Measurements from ENCODE around the gene ARHGAP20. TPM values are rescaled to one million over a fixed set of nuclear protein-coding genes. Genes with fewer than 3 reads are reported as not detected.

ARHGAP20 gene
- total RNA-seq, 1 experiment from 2014 or later = not detected

DNA sequence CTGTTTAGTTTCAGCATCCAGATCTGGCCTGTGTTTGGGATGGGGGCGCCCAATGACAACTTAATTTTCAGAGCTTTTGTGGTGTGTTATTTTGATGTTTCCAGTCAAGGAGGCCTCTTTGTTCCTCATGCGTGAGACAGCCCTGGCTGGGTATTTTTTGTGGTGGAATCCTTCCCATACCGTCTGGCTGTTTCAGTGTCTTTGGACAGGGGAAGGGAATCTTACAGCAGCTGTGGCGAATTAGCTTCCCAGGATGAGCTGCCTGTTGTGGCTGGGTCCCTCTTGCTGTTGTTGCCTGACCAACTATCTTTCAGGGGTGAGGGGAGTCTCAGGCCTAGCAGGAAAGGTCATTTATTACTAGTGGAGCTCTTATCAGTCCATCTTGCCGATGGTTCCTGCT, 138.8 kb downstream of the ARHGAP20 start:
- intact Hi-C loops (cut with micrococcal nuclease) = no loop called here
- H3K9me3 ChIP-seq (ENCODE audit: low read length) = no peaks in the 10 kb centered on the region
- CTCF ChIA-PET = no interaction called here
- no peaks in the 10 kb centered on the region for H4K20me1 ChIP-seq (ENCODE audit: low read length)
- peaks cover 87% of the 10 kb centered on the region for H3K27me3 ChIP-seq (ENCODE audit: low read length)
- H2AFZ ChIP-seq (ENCODE audit: low read length) = no peak overlapping the region
- DNase-seq = no peak
- H3K36me3 ChIP-seq (ENCODE audit: low read depth, low read length) = no peaks in the 10 kb centered on the region
- H3F3A ChIP-seq (ENCODE audit: low read length, unreplicated experiment) = no peaks in the 10 kb centered on the region
- POLR2A ChIA-PET (ENCODE audit: unreplicated experiment) = no interaction called here
- no peak for ATAC-seq
- H3K9me2 ChIP-seq (replicated peaks; ENCODE audit: low read length) = no peaks in the 10 kb centered on the region
- TF ChIP-seq EZH2phosphoT487 (IDR thresholded peaks at IDR 0.05; ENCODE audit: borderline replicate concordance, low read length) = no peak
- TF ChIP-seq, protein P1, sequence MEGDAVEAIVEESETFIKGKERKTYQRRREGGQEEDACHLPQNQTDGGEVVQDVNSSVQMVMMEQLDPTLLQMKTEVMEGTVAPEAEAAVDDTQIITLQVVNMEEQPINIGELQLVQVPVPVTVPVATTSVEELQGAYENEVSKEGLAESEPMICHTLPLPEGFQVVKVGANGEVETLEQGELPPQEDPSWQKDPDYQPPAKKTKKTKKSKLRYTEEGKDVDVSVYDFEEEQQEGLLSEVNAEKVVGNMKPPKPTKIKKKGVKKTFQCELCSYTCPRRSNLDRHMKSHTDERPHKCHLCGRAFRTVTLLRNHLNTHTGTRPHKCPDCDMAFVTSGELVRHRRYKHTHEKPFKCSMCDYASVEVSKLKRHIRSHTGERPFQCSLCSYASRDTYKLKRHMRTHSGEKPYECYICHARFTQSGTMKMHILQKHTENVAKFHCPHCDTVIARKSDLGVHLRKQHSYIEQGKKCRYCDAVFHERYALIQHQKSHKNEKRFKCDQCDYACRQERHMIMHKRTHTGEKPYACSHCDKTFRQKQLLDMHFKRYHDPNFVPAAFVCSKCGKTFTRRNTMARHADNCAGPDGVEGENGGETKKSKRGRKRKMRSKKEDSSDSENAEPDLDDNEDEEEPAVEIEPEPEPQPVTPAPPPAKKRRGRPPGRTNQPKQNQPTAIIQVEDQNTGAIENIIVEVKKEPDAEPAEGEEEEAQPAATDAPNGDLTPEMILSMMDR (conservative IDR thresholded peaks at IDR 0.05; ENCODE audit: low read depth, low read length) = no peak
- TF ChIP-seq EZH2 (IDR thresholded peaks at IDR 0.05; ENCODE audit: low read length, unreplicated experiment) = no peak
- H3K9ac ChIP-seq (ENCODE audit: low read length) = no peak overlapping the region
- no peak overlapping the region for H3K27ac ChIP-seq (ENCODE audit: low read length)
- no peak overlapping the region for H3K4me3 ChIP-seq (ENCODE audit: low read length)
- BruUV-seq (replicated peaks) = no TSS peak
- H3K79me2 ChIP-seq (ENCODE audit: low read length) = no peaks in the 10 kb centered on the region
- H3K4me2 ChIP-seq (ENCODE audit: low read length) = no peak overlapping the region
- H3K4me1 ChIP-seq (ENCODE audit: insufficient read depth, low read length) = no peaks in the 10 kb centered on the region

DNA sequence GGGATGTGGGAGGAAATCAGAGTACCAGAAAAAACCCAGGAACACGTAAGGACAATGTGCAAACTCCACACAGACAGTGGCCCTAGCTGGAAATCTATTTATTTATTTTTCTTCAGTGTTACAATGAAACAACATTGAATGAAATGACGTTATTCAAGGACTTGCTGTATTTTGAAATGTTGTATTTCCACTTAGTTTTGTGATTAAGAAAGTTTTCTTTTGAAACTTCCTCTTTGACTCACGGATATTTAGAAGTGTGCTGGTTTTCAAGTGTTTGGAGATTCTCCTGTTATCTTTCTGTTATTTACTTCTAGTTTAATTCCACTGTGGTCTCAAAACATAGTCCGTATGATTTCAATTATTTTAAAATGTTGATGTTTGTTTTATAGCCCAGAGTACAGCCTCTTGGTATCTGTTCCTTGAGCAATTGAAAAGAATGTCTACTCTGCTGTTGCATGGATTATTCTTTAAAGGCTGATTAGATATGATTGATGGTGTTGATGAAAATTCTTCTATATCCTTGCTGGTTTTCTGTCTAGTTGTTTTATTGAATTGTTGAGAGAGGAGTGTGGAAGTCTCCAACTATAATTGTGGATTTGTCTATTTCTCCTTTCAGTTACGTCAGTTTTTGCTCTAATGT, 141.0 kb downstream of the ARHGAP20 start:
- no peaks in the 10 kb centered on the region for H3K36me3 ChIP-seq (ENCODE audit: low read depth, low read length)
- no peak overlapping the region for H3K4me2 ChIP-seq (ENCODE audit: low read length)
- peaks cover 74% of the 10 kb centered on the region for H3K27me3 ChIP-seq (ENCODE audit: low read length)
- no peaks in the 10 kb centered on the region for H3K4me1 ChIP-seq (ENCODE audit: insufficient read depth, low read length)
- CTCF ChIA-PET = no interaction called here
- no peaks in the 10 kb centered on the region for H3K9me2 ChIP-seq (replicated peaks; ENCODE audit: low read length)
- DNase-seq = no peak
- TF ChIP-seq EZH2 (IDR thresholded peaks at IDR 0.05; ENCODE audit: low read length, unreplicated experiment) (no peak), EZH2phosphoT487 (IDR thresholded peaks at IDR 0.05; ENCODE audit: borderline replicate concordance, low read length) (no peak)
- TF ChIP-seq, protein P1 (conservative IDR thresholded peaks at IDR 0.05; ENCODE audit: low read depth, low read length) = no peak
- no peak overlapping the region for H2AFZ ChIP-seq (ENCODE audit: low read length)
- H4K20me1 ChIP-seq (ENCODE audit: low read length) = no peaks in the 10 kb centered on the region
- H3K4me3 ChIP-seq (ENCODE audit: low read length) = no peak overlapping the region
- H3K9me3 ChIP-seq (ENCODE audit: low read length) = no peaks in the 10 kb centered on the region
- H3K79me2 ChIP-seq (ENCODE audit: low read length) = no peaks in the 10 kb centered on the region
- POLR2A ChIA-PET (ENCODE audit: unreplicated experiment) = no interaction called here
- H3K27ac ChIP-seq (ENCODE audit: low read length) = no peak overlapping the region
- BruUV-seq (replicated peaks) = no TSS peak
- ATAC-seq = no peak
- no peak overlapping the region for H3K9ac ChIP-seq (ENCODE audit: low read length)
- no peaks in the 10 kb centered on the region for H3F3A ChIP-seq (ENCODE audit: low read length, unreplicated experiment)
- intact Hi-C loops (cut with micrococcal nuclease) = no loop called here

DNA sequence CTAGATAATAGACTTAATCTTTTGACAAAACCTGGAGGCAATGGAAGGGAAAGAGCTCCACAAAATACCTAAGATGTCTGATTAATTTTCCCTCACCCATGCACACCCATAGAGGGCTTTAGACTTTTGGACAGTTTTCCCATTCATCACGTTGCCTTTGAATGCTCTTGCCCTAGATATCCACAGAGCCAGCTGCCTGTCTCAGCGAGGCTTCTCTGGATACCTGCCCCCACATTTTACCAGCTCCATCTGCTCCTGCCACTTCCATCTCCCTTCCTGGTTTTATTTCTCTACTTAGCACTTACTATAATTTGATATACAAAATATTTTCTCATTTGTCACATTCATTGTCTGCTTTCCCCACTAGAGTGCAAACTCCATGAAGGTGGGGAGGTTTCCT, 145.7 kb downstream of the ARHGAP20 start:
- H3K27me3 ChIP-seq (ENCODE audit: low read length) = peaks cover 60% of the 10 kb centered on the region
- H3K79me2 ChIP-seq (ENCODE audit: low read length) = no peaks in the 10 kb centered on the region
- no peaks in the 10 kb centered on the region for H3F3A ChIP-seq (ENCODE audit: low read length, unreplicated experiment)
- H3K4me1 ChIP-seq (ENCODE audit: insufficient read depth, low read length) = no peaks in the 10 kb centered on the region
- no peaks in the 10 kb centered on the region for H3K36me3 ChIP-seq (ENCODE audit: low read depth, low read length)
- no peaks in the 10 kb centered on the region for H4K20me1 ChIP-seq (ENCODE audit: low read length)
- H3K4me3 ChIP-seq (ENCODE audit: low read length) = no peak overlapping the region
- POLR2A ChIA-PET (ENCODE audit: unreplicated experiment) = no interaction called here
- no TSS peak for BruUV-seq (replicated peaks)
- no peak overlapping the region for H3K9ac ChIP-seq (ENCODE audit: low read length)
- TF ChIP-seq EZH2 (IDR thresholded peaks at IDR 0.05; ENCODE audit: low read length, unreplicated experiment) (no peak), EZH2phosphoT487 (IDR thresholded peaks at IDR 0.05; ENCODE audit: borderline replicate concordance, low read length) (no peak)
- TF ChIP-seq, protein P1 (conservative IDR thresholded peaks at IDR 0.05; ENCODE audit: low read depth, low read length) = no peak
- CTCF ChIA-PET = no interaction called here
- intact Hi-C loops (cut with micrococcal nuclease) = no loop called here
- H3K27ac ChIP-seq (ENCODE audit: low read length) = no peak overlapping the region
- no peak overlapping the region for H2AFZ ChIP-seq (ENCODE audit: low read length)
- ATAC-seq (no peak), DNase-seq (no peak)
- H3K9me2 ChIP-seq (replicated peaks; ENCODE audit: low read length) = no peaks in the 10 kb centered on the region
- no peaks in the 10 kb centered on the region for H3K9me3 ChIP-seq (ENCODE audit: low read length)
- H3K4me2 ChIP-seq (ENCODE audit: low read length) = no peak overlapping the region

All from PC-3 (cell line).